ENCODE measurements around the gene ANKRD12.

GRCh38 chr18:9117980-9118841, 18.4 kb upstream of the ANKRD12 start:
- TF ChIP-seq CTCF (IDR thresholded peaks at IDR 0.05) = no peak
- no peak for TF ChIP-seq ZFX (IDR thresholded peaks at IDR 0.05; ENCODE audit: borderline replicate concordance)

Data from 22Rv1 (cell line).